Common myeloid progenitor, CD34-positive (primary cell): ENCODE measurements around the gene ABCB11.

Source experiments
- CTCF ChIA-PET: fragments of 350-600 bp; sonication (Branson Sonifier 250); formaldehyde crosslinking; loops from one replicate; lab custom pipeline; 2021; ENCODE audit warnings: antibody characterized with exemption; lab: Charles Lee
- POLR2A ChIA-PET: fragments of 350-600 bp; sonication (Branson Sonifier 250); formaldehyde crosslinking; loops from one replicate; lab custom pipeline; 2021; ENCODE audit warnings: antibody characterized with exemption; lab: Charles Lee
- DNase-seq, 3 donors: peaks; one replicate each; pipeline versions ENCODE4 v3.0.0 to v3.0.0-alpha.2; 2013
- H3K27ac ChIP-seq, 2 experiments: 1 replicate in 1 of 2; 2 replicates in 1 of 2; pipeline ENCODE4 v1.7.0; 2013; ENCODE audit warnings: inconsistent platforms in 2 of 2, low read length in 2 of 2, mild to moderate bottlenecking in 2 of 2, low read depth in 1 of 2, moderate library complexity in 1 of 2; ENCODE audit not compliant: severe bottlenecking in 2 of 2, insufficient read depth in 1 of 2, poor library complexity in 1 of 2
- H3K27me3 ChIP-seq, 5 experiments: replicated peaks in 2 of 5; 1 replicate in 3 of 5; 2 replicates in 2 of 5; pipeline versions ENCODE4 v1.6.1 to v1.7.0; 2013; ENCODE audit warnings: low read length in 4 of 5, mild to moderate bottlenecking in 2 of 5, moderate library complexity in 2 of 5, inconsistent platforms in 1 of 5; ENCODE audit not compliant: insufficient read depth in 5 of 5, control insufficient read depth in 4 of 5
- H3K36me3 ChIP-seq, 4 experiments: 1 replicate in 2 of 4; 2 replicates in 2 of 4; pipeline versions ENCODE4 v1.6.1 to v1.7.0; 2013; ENCODE audit warnings: low read length in 3 of 4, control low read depth in 1 of 4, mild to moderate bottlenecking in 1 of 4; ENCODE audit not compliant: control insufficient read depth in 4 of 4, insufficient read depth in 4 of 4
- H3K4me1 ChIP-seq, 4 experiments: 1 replicate in 3 of 4; 2 replicates in 1 of 4; pipeline versions ENCODE4 v1.6.1 to v1.7.1; 2013; ENCODE audit warnings: low read length in 3 of 4, mild to moderate bottlenecking in 3 of 4, control low read depth in 1 of 4, inconsistent platforms in 1 of 4, moderate library complexity in 1 of 4; ENCODE audit not compliant: control insufficient read depth in 4 of 4, insufficient read depth in 4 of 4; ENCODE audit errors: control extremely low read depth in 1 of 4
- H3K4me3 ChIP-seq, 7 experiments: 1 replicate in 4 of 7; 2 replicates in 3 of 7; pipeline versions ENCODE4 v1.5.1 to v1.7.0; 2013; ENCODE audit warnings: mild to moderate bottlenecking in 7 of 7, low read length in 6 of 7, moderate library complexity in 6 of 7, inconsistent platforms in 2 of 7, low read depth in 2 of 7, control low read depth in 1 of 7; ENCODE audit not compliant: insufficient read depth in 4 of 7, control insufficient read depth in 1 of 7; ENCODE audit errors: extremely low read depth in 1 of 7
- H3K9me3 ChIP-seq, 5 experiments: 1 replicate in 4 of 5; 2 replicates in 1 of 5; pipeline versions ENCODE4 v1.6.1 to v1.7.1; 2013; ENCODE audit warnings: low read length in 4 of 5, mild to moderate bottlenecking in 2 of 5, inconsistent platforms in 1 of 5, low read depth in 1 of 5, moderate library complexity in 1 of 5; ENCODE audit not compliant: control insufficient read depth in 4 of 5, insufficient read depth in 2 of 5; ENCODE audit errors: control extremely low read depth in 1 of 5
- WGBS: methylation state at CpG from one replicate; pipeline ENCODE4 v1.1.5; 2013; ENCODE audit not compliant: insufficient coverage; 5-methylcytosine and 5-hydroxymethylcytosine counted together

ABCB11 gene

DNA sequence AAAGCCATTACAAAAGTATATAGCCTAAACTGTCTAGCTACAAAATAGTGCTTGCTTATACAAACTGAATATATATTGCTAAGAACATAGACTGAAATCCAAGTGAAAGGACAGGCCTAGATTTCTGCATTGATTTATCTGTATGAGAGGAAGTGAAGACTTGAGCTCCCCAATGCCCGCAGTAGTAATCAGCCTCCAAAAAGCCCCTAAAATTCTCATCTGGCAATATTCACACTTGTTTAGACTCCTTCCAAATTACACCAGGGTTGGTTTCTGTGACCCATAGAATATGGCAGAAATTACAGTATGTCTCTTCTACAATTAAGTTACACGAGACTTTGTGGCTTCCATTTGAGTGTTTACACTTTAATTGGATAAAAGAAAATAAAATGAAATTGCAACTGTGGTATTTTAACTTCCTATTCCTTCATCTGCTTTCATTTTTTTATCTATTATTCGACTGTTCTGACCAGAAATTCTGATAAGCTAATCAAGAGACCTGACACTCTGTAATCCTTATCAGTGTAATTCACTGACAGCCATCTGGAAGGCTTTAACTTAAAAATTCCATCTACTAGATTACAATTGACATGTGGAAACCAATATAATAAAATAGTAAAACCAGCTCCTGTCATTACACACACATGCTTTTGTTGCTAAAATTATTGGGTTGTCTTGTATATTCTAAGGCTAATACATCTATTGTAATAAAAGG lies 21.1 kb downstream of the ABCB11 start:
- Histone ChIP-seq H3K4me3 (no peak overlapping the region), H3K27ac (no peak overlapping the region), H3K4me1 (peaks cover 0 to 9% (median under 1%) of the 10 kb centered on the region in 4 experiments), H3K9me3 (no peaks in the 10 kb centered on the region), H3K36me3 (no peaks in the 10 kb centered on the region), H3K27me3 (no peaks in the 10 kb centered on the region)
- DNase-seq: peak in 2 of 3 donors; percentile 39 to 59
- CTCF ChIA-PET: interaction anchor here (1.1 to 1.3 kb wide), 2 partner anchors 13 to 19 kb away, joined by 3 read pairs; no protein-coding TSS in a partner anchor
- 0% methylated on average over 1 of the region's 3 CpGs for WGBS
- POLR2A ChIA-PET: no interaction called here

DNA sequence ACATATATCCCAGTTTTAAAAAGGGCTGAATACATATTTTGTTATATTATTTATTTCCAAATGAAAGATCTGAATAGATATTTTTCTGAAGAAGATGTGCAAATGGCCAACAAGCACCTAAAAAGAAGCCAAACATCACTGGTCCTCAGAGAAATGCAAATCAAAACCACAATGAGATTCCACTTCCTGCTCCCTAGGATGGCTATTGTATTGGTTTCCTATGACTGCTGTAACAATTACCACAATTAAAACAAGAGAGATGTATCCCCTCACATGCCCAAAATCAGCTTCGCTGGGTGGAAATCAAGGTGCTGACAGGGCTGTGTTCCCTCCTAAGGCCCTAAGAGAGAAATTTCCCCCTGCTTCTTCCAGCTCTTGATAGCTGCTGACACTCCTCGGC lies 23.2 kb downstream of the ABCB11 start:
- 89% methylated on average over 2 of the region's 2 CpGs for WGBS
- ChIA-PET POLR2A (no interaction called here), CTCF (no interaction called here)
- peak in 1 of 3 donors; percentile 28 for DNase-seq
- H3K27me3 ChIP-seq: no peaks in the 10 kb centered on the region
- no peak overlapping the region for H3K27ac ChIP-seq
- peaks cover 0 to 9% (median 0%) of the 10 kb centered on the region in 4 experiments for H3K4me1 ChIP-seq
- no peaks in the 10 kb centered on the region for H3K36me3 ChIP-seq
- no peak overlapping the region for H3K4me3 ChIP-seq
- H3K9me3 ChIP-seq: peaks cover 0 to under 1% (median 0%) of the 10 kb centered on the region in 5 experiments

DNA sequence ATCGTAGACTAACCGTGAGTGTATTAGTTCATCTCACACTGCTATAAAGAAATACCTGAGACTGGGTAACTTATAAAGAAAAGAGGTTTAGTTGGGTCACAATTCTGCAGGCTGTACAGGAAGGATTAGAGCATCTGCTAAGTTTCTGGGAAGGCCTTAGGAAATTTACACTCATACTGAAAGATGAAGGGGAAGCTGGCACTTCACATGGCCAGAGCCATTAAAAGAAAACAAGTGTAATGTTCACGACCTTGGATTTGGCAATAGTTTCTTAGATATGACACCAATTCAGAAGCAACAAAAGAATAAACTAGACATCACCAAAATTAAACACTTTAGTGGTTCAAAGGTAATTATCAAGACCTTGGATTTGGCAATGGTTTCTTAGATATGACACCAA lies 23.8 kb downstream of the ABCB11 start:
- H3K9me3 ChIP-seq: peaks cover 0 to 1% (median 0%) of the 10 kb centered on the region in 5 experiments
- no peak for DNase-seq
- H3K36me3 ChIP-seq: no peaks in the 10 kb centered on the region
- no peak overlapping the region for H3K4me3 ChIP-seq
- 40% methylated on average over 1 of the region's 3 CpGs for WGBS
- no peak overlapping the region for H3K27ac ChIP-seq
- POLR2A ChIA-PET: no interaction called here
- CTCF ChIA-PET: no interaction called here
- H3K27me3 ChIP-seq: no peaks in the 10 kb centered on the region
- H3K4me1 ChIP-seq: peaks cover 0 to 9% (median 0%) of the 10 kb centered on the region in 4 experiments

DNA sequence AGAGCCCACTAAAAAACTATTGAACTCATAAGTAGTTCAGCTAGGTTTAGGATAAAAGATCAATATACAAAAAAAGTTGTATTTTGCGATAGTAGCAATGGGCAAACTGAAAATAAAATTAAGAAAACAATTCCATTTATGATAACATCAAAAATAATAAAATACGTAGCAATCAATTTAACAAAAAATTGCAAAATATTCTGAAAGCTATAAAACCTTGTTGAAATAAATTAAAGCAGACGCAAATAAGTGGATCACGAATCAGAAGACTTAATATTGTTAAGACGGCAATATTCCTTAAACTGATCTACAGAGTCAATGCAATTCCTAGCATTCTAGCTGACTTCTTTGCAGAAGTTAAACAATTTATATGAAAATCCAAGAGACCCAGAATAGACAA lies 24.5 kb downstream of the ABCB11 start:
- POLR2A ChIA-PET: no interaction called here
- no peak for DNase-seq
- no peaks in the 10 kb centered on the region for H3K27me3 ChIP-seq
- peaks cover 0 to 9% (median 0%) of the 10 kb centered on the region in 4 experiments for H3K4me1 ChIP-seq
- H3K4me3 ChIP-seq: no peak overlapping the region
- H3K9me3 ChIP-seq: peaks cover 0 to 1% (median 0%) of the 10 kb centered on the region in 5 experiments
- no peaks in the 10 kb centered on the region for H3K36me3 ChIP-seq
- no peak overlapping the region for H3K27ac ChIP-seq
- CTCF ChIA-PET: no interaction called here
- 100% methylated on average over 2 of the region's 5 CpGs for WGBS

DNA sequence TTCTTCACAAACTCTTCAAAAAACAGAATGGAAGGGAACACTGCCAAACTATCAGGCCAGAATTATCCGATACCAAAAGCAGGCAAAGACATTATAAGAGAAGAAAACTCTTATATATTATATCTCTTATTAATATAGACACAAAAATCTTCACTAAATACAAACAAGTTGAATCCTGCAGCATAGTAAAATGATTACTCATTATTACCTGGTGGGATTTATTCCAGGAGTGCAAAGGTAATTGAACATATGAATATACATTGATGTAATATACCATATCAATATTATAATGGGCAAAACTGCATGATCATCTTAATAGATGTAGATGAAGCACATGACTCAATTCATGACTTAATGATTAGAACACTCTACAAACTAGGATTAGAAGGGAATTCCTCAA lies 25.1 kb downstream of the ABCB11 start:
- ChIA-PET CTCF (no interaction called here), POLR2A (no interaction called here)
- Histone ChIP-seq H3K36me3 (no peaks in the 10 kb centered on the region), H3K4me3 (no peak overlapping the region), H3K9me3 (peaks cover 0 to 1% (median 0%) of the 10 kb centered on the region in 5 experiments), H3K27ac (no peak overlapping the region), H3K27me3 (no peaks in the 10 kb centered on the region), H3K4me1 (peaks cover 0 to 9% (median 0%) of the 10 kb centered on the region in 4 experiments)
- no CpG with 5 or more reads among the region's 1 CpG for WGBS
- no peak for DNase-seq

DNA sequence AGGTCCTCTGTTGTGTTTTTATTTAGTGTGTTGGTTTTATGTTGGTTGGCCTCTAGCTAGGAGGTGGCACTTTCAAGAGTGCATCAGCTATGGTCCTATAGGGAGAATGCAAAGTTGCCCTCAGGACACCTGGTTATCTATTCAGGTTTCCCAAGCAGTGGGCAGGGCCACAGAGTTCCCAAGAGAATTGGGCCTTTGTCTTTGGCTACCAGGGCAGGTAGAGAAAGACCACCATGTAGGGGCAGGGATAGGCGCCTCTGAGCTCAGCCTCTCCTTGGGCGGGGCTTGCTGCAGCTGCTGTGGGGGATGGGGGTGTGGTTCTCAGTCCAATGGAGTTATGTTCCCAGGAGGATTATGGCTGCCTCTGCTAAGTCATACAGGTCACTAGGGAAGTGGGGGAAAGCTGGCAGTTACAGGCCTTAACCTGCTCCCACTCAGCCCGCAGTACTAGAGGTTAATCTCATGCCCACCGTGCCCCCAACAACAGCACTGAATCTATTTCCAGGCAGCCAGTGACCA lies 26.0 kb downstream of the ABCB11 start:
- WGBS: 86% methylated on average over 4 of the region's 4 CpGs
- Histone ChIP-seq H3K9me3 (peaks cover 0 to 1% (median 0%) of the 10 kb centered on the region in 5 experiments), H3K27me3 (no peaks in the 10 kb centered on the region), H3K27ac (no peak overlapping the region), H3K36me3 (no peaks in the 10 kb centered on the region), H3K4me3 (no peak overlapping the region), H3K4me1 (peaks cover 0 to 5% (median 0%) of the 10 kb centered on the region in 4 experiments)
- no peak for DNase-seq
- ChIA-PET POLR2A (no interaction called here), CTCF (interaction anchor here (1.3 kb wide), 2 partner anchors 41 to 48 kb away, joined by 3 read pairs; no protein-coding TSS in a partner anchor)

DNA sequence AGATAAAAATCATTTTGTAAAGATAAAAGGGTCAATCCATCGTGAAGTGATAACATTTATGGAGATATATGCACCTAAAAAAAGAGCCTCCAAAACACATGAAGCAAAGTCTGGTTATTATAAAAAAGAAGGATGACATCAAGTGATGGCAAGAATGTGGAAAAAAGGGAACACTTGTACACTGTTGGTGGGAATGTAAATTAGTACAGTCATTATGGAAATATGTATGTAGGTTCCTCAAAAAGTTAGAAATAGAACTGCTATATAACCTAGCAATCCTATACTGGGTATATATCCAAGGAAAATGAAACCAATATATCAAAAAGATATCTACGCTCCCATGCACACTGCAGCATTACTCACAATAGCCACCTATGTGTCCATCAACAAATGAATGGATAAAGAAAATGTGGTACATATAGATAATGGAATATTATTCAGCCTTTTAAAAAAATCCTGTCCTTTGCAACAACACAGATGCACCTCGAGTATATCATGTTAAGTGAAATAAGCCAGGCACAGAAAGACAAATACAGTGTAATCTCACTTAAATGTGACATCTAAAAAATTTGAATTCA lies 28.9 kb downstream of the ABCB11 start:
- no peaks in the 10 kb centered on the region for H3K36me3 ChIP-seq
- H3K27ac ChIP-seq: no peak overlapping the region
- H3K27me3 ChIP-seq: no peaks in the 10 kb centered on the region
- H3K9me3 ChIP-seq: peaks cover 0 to 1% (median 0%) of the 10 kb centered on the region in 5 experiments
- H3K4me1 ChIP-seq: peaks cover 0 to 7% (median 2%) of the 10 kb centered on the region in 4 experiments
- ChIA-PET POLR2A (no interaction called here), CTCF (no interaction called here)
- no peak for DNase-seq
- no peak overlapping the region for H3K4me3 ChIP-seq
- WGBS: 100% methylated on average over 1 of the region's 3 CpGs
